Smooth muscle cell (in vitro differentiated cells): ENCODE measurements around the gene JDP2. TPM values are rescaled to one million over a fixed set of nuclear protein-coding genes. Genes with fewer than 3 reads are reported as not detected.
"Not testable (repeated sequence)": the region's sequence is repeated elsewhere in the genome, so short reads cannot be mapped to it uniquely, and the experiment has no call there.

ENCODE experiments used
- DNase-seq: peaks from one replicate; lab custom pipeline; 2025; ENCODE audit not compliant: unreplicated experiment; lab: John Stamatoyannopoulos, UW
- H2AFZ ChIP-seq: fragments of 200-600 bp; sonication (generic); 2 replicates; pipeline ENCODE4 v1.6.0; 2016; ENCODE audit warnings: antibody characterized with exemption, low read depth, mild to moderate bottlenecking
- H3F3A ChIP-seq: fragments of 200-600 bp; sonication (generic); 2 replicates; pipeline ENCODE4 v1.6.0; 2017; ENCODE audit warnings: antibody characterized with exemption, low read depth
- H3K27ac ChIP-seq: fragments of 200-600 bp; sonication (generic); 2 replicates; pipeline ENCODE4 v1.5.1; 2016; ENCODE audit warnings: low read depth, mild to moderate bottlenecking
- H3K27me3 ChIP-seq: fragments of 200-600 bp; sonication (generic); 2 replicates; pipeline ENCODE4 v1.6.1; 2016; ENCODE audit warnings: low read depth, mild to moderate bottlenecking
- H3K36me3 ChIP-seq: fragments of 200-600 bp; sonication (generic); 2 replicates; pipeline ENCODE4 v1.5.1; 2016; ENCODE audit warnings: low read depth
- H3K4me1 ChIP-seq: fragments of 200-600 bp; sonication (generic); 2 replicates; pipeline ENCODE4 v1.5.1; 2016; ENCODE audit warnings: low read depth
- H3K4me2 ChIP-seq: fragments of 200-600 bp; sonication (generic); 2 replicates; pipeline ENCODE4 v1.6.0; 2016; ENCODE audit warnings: mild to moderate bottlenecking
- H3K4me3 ChIP-seq: fragments of 200-600 bp; sonication (generic); 2 replicates; pipeline ENCODE4 v1.5.1; 2016; ENCODE audit warnings: mild to moderate bottlenecking
- H3K79me2 ChIP-seq: fragments of 200-600 bp; sonication (generic); 2 replicates; pipeline ENCODE4 v1.6.0; 2016; ENCODE audit warnings: low read depth, mild to moderate bottlenecking
- H3K9ac ChIP-seq: fragments of 200-600 bp; sonication (generic); 2 replicates; pipeline ENCODE4 v1.6.0; 2016; ENCODE audit warnings: low read depth
- H3K9me3 ChIP-seq: fragments of 200-600 bp; sonication (generic); replicated peaks from 2 replicates; pipeline ENCODE4 v1.5.1; 2016; ENCODE audit warnings: low read depth
- H4K20me1 ChIP-seq: fragments of 200-600 bp; sonication (generic); 2 replicates; pipeline ENCODE4 v1.6.0; 2016; ENCODE audit warnings: low read depth
- CTCF ChIP-seq: fragments of 200-600 bp; sonication (generic); IDR thresholded peaks from 2 replicates; pipeline ENCODE4 v1.5.1; 2017; ENCODE audit warnings: borderline replicate concordance, mild to moderate bottlenecking, antibody characterized with exemption; ENCODE audit not compliant: insufficient read depth, poor library complexity, severe bottlenecking
- WGBS: methylation state at CpG from one replicate; pipeline ENCODE4 v1.1.7; 2016; ENCODE audit warnings: low lambda C conversion rate; 5-methylcytosine and 5-hydroxymethylcytosine counted together
- polyA plus RNA-seq: library from polyadenylated mRNA; unstranded; fragments of >200 nt; fragmentation: Nextera tagmentation; extraction: Ambion mirVana; gene quantifications from 2 replicates; pipeline ENCODE4 v1.2.1, GENCODE V29; 2016
- total RNA-seq: library from RNA; depleted of rRNA; stranded (reverse); fragments of >200 nt; gene quantifications from 2 replicates; pipeline ENCODE4 v1.2.3, GENCODE V29; 2014

JDP2 gene
- total and polyA plus RNA-seq, 2 experiments from 2014 or later, result 70.3 to 126 TPM

GRCh38 chr14:75470238-75470797 is 42.5 kb downstream of the JDP2 start:
- WGBS, result 96% methylated on average over 12 of the region's 12 CpGs
- no peaks in the 10 kb centered on the region for H3K4me1 ChIP-seq
- H3K9ac ChIP-seq, result no peak overlapping the region
- TF ChIP-seq CTCF, result no peak
- H3F3A ChIP-seq, result no peaks in the 10 kb centered on the region
- no peaks in the 10 kb centered on the region for H3K36me3 ChIP-seq
- no peak overlapping the region for H3K27ac ChIP-seq
- H4K20me1 ChIP-seq, result peaks cover 65% of the 10 kb centered on the region
- H3K79me2 ChIP-seq, result peaks cover 18% of the 10 kb centered on the region
- no peak overlapping the region for H3K4me3 ChIP-seq
- DNase-seq, result no peak
- H3K9me3 ChIP-seq, result no peaks in the 10 kb centered on the region
- no peak overlapping the region for H3K4me2 ChIP-seq
- no peaks in the 10 kb centered on the region for H3K27me3 ChIP-seq
- H2AFZ ChIP-seq, result no peak overlapping the region

GRCh38 chr14:75471059-75471458 is 43.2 kb downstream of the JDP2 start:
- no peaks in the 10 kb centered on the region for H3K27me3 ChIP-seq
- no peaks in the 10 kb centered on the region for H3K4me1 ChIP-seq
- no peak overlapping the region for H3K4me3 ChIP-seq
- H3K36me3 ChIP-seq, result no peaks in the 10 kb centered on the region
- no peak for TF ChIP-seq CTCF
- no peak for DNase-seq
- H3K27ac ChIP-seq, result no peak overlapping the region
- no peak overlapping the region for H3K9ac ChIP-seq
- H3K79me2 ChIP-seq, result peaks cover 11% of the 10 kb centered on the region
- H4K20me1 ChIP-seq, result peaks cover 57% of the 10 kb centered on the region
- no peak overlapping the region for H2AFZ ChIP-seq
- H3K9me3 ChIP-seq, result no peaks in the 10 kb centered on the region
- WGBS, result 98% methylated on average over 5 of the region's 5 CpGs
- no peak overlapping the region for H3K4me2 ChIP-seq
- no peaks in the 10 kb centered on the region for H3F3A ChIP-seq

DNA sequence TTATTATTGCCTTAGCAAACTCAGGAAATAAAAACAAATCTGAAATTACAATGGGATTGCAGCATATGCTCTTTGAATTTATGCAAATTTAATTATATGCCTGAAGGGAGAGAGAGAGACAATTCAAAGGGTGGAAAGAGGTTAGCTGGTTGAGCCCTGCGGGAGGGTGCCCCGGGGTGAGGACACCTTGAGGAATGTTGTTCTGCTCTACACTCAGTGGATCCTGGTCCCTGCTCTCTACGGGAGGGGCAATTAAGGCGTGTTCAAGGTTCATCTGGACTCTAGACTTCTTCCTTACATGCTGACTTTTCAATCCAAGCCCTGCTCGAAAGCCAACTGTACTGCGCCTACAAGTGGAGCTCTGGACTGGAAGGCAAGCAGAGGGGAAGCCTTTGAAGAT is 46.3 kb downstream of the JDP2 start:
- not testable (repeated sequence) for DNase-seq, H3K79me2 ChIP-seq, H3K27ac ChIP-seq, H3K4me1 ChIP-seq, H2AFZ ChIP-seq, H3K9me3 ChIP-seq, H3K4me3 ChIP-seq, H3K27me3 ChIP-seq, H3K36me3 ChIP-seq, H3K9ac ChIP-seq, H3F3A ChIP-seq, H3K4me2 ChIP-seq
- WGBS, result 78% methylated on average over 6 of the region's 6 CpGs
- peaks cover 27% of the 10 kb centered on the region for H4K20me1 ChIP-seq

DNA sequence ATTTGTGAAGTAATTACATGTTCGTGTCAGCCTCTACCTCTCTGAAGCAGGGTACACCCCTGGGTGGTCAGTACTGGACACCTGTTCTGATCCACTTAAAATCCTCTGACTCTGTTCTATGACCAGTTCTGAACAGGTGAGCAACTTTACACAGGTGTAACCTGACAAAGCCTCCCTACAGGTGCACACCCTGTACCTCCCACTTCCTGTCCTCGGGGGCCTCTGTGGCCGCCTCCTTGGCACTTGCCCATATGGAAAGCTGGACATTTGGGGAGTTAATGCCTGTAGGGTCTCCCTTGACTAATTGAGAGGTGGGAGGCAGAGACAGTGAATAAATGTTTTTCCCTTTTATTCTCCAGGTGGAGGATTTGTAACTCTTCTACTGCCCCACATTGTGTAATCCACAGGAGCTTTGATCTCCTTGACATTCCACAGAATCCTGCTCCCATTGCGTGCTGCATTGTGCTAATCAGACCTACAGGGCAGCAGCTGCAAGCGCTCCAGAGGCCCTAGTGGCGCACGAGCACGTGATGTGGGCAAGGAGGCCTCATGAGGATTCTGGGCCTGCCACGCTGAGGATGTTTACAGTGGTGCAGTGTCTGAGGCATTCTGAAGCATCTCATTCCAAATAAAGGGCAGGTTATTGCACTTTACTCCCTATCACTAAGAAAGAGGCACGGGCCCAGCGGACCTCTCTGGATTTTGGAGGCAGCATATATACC is 48.6 kb downstream of the JDP2 start:
- H3K27me3 ChIP-seq, result no peaks in the 10 kb centered on the region
- H3K36me3 ChIP-seq, result no peaks in the 10 kb centered on the region
- H3K79me2 ChIP-seq, result no peaks in the 10 kb centered on the region
- H3K9me3 ChIP-seq, result no peaks in the 10 kb centered on the region
- no peak overlapping the region for H3K4me2 ChIP-seq
- no peak overlapping the region for H3K4me3 ChIP-seq
- H3K4me1 ChIP-seq, result peaks cover 6% of the 10 kb centered on the region
- no peak for DNase-seq
- H3K9ac ChIP-seq, result no peak overlapping the region
- no peaks in the 10 kb centered on the region for H3F3A ChIP-seq
- 90% methylated on average over 11 of the region's 11 CpGs for WGBS
- TF ChIP-seq CTCF, result no peak
- no peak overlapping the region for H3K27ac ChIP-seq
- peaks cover 6% of the 10 kb centered on the region for H4K20me1 ChIP-seq
- no peak overlapping the region for H2AFZ ChIP-seq
